Activated T-cell treated with anti-CD3 and anti-CD28 coated beads for 4 hours (primary cell): ENCODE results near the gene NACA.
"Not testable (repeated sequence)": the region's sequence is repeated elsewhere in the genome, so short reads cannot be mapped to it uniquely, and the experiment has no call there.

Experiments used
- DNase-seq: peaks from one replicate; pipeline ENCODE4 v3.0.0-alpha.2; 2020

Gene NACA

GRCh38 chr12:56723889-56724700 lies 1.0 kb downstream of the NACA start:
- no peak for DNase-seq

- no peak for DNase-seq
Observed at GRCh38 chr12:56723352-56723751, 1.7 kb downstream of the NACA start.

GRCh38 chr12:56722832-56723231 lies 2.3 kb downstream of the NACA start:
- DNase-seq: no peak

GRCh38 chr12:56721721-56722120 lies 3.4 kb downstream of the NACA start:
- DNase-seq: no peak

GRCh38 chr12:56721216-56721615 lies 3.9 kb downstream of the NACA start:
- DNase-seq: no peak

- no peak for DNase-seq
Observed at GRCh38 chr12:56720731-56721151, 4.4 kb downstream of the NACA start.

- DNase-seq: no peak
Observed at GRCh38 chr12:56719056-56719455, 6.0 kb downstream of the NACA start.

- DNase-seq: no peak
Observed at GRCh38 chr12:56718636-56719035, 6.5 kb downstream of the NACA start.

GRCh38 chr12:56718149-56718548 lies 7.0 kb downstream of the NACA start:
- no peak for DNase-seq

GRCh38 chr12:56716933-56717880 lies 7.9 kb downstream of the NACA start:
- no peak for DNase-seq

- no peak for DNase-seq
Observed at GRCh38 chr12:56716458-56716857, 8.6 kb downstream of the NACA start.

GRCh38 chr12:56715798-56716197 lies 9.3 kb downstream of the NACA start:
- DNase-seq: no peak

GRCh38 chr12:56714431-56714929 lies 10.6 kb downstream of the NACA start:
- no peak for DNase-seq

- DNase-seq: no peak
Observed at GRCh38 chr12:56713345-56713744, 11.8 kb downstream of the NACA start.

- DNase-seq: no peak
Observed at GRCh38 chr12:56709759-56710376, 15.2 kb downstream of the NACA start.

GRCh38 chr12:56704522-56704921 lies 20.6 kb downstream of the NACA start:
- DNase-seq: not testable (repeated sequence)

- no peak for DNase-seq
Observed at GRCh38 chr12:56699020-56699661, 26.0 kb downstream of the NACA start.

- no peak for DNase-seq
Observed at GRCh38 chr12:56695327-56696101, 29.6 kb downstream of the NACA start.

GRCh38 chr12:56694161-56694560 lies 30.9 kb downstream of the NACA start:
- DNase-seq: no peak

GRCh38 chr12:56688846-56689109 lies 36.3 kb downstream of the NACA start:
- DNase-seq: no peak

- DNase-seq: peak; percentile 94
Observed at GRCh38 chr12:56688129-56688845, 36.8 kb downstream of the NACA start, which contains the start of gene PTGES3. Gene PTGES3 (minus strand): TSS chr12:56688284. CDS start chr12:56687999, 285 bp downstream.
